Endodermal cell (in vitro differentiated cells): Measurements from ENCODE around the gene NIPBL. TPM values are rescaled to one million over a fixed set of nuclear protein-coding genes. Genes with fewer than 3 reads are reported as not detected.

ENCODE experiments used
- DNase-seq: peaks from one replicate; pipeline ENCODE4 v3.0.0-alpha.2; 2017
- H3K27ac ChIP-seq: 2 replicates; pipeline ENCODE4 v1.5.1; 2013; ENCODE audit warnings: mild to moderate bottlenecking, low read depth, low read length, moderate library complexity
- H3K27me3 ChIP-seq: 2 replicates; pipeline ENCODE4 v1.6.1; 2013; ENCODE audit warnings: mild to moderate bottlenecking, low read length, moderate library complexity; ENCODE audit not compliant: insufficient read depth, control insufficient read depth, poor library complexity, severe bottlenecking
- H3K36me3 ChIP-seq: 2 replicates; pipeline ENCODE4 v1.7.0; 2013; ENCODE audit warnings: mild to moderate bottlenecking, low read length, moderate library complexity; ENCODE audit not compliant: control insufficient read depth, insufficient read depth
- H3K4me1 ChIP-seq: one replicate; pipeline ENCODE4 v1.7.0; 2013; ENCODE audit warnings: low read length; ENCODE audit not compliant: control insufficient read depth, insufficient read depth
- H3K4me3 ChIP-seq: 2 replicates; pipeline ENCODE4 v1.5.1; 2013; ENCODE audit warnings: mild to moderate bottlenecking, low read length, moderate library complexity
- H3K9ac ChIP-seq: 2 replicates; pipeline ENCODE4 v1.6.1; 2013; ENCODE audit warnings: mild to moderate bottlenecking, low read length, moderate library complexity; ENCODE audit not compliant: poor library complexity, severe bottlenecking; ENCODE audit errors: extremely low read depth
- H3K9me3 ChIP-seq: 2 replicates; pipeline ENCODE4 v1.6.1; 2013; ENCODE audit warnings: mild to moderate bottlenecking, low read length, moderate library complexity; ENCODE audit not compliant: control insufficient read depth
- H3K27ac Mint-ChIP-seq: 2 replicates; pipeline ENCODE4 v1.8.0; 2020; ENCODE audit warnings: mixed read lengths
- H3K27me3 Mint-ChIP-seq: 2 replicates; pipeline ENCODE4 v1.8.0; 2021; ENCODE audit warnings: mild to moderate bottlenecking, mixed read lengths; ENCODE audit not compliant: insufficient read depth
- H3K36me3 Mint-ChIP-seq: 2 replicates; pipeline ENCODE4 v1.8.0; 2020; ENCODE audit warnings: low read depth, mixed read lengths
- H3K4me1 Mint-ChIP-seq: 2 replicates; pipeline ENCODE4 v1.8.0; 2020; ENCODE audit warnings: mixed read lengths
- H3K4me3 Mint-ChIP-seq: 2 replicates; pipeline ENCODE4 v1.8.0; 2020; ENCODE audit warnings: mild to moderate bottlenecking, moderate library complexity, mixed read lengths
- H3K9me3 Mint-ChIP-seq: 2 replicates; pipeline ENCODE4 v1.8.0; 2020; ENCODE audit warnings: mild to moderate bottlenecking, mixed read lengths
- WGBS, 2 experiments: methylation state at CpG; one replicate each; pipeline versions ENCODE4 v1.1.5 to v1.1.7; 2013; ENCODE audit warnings: missing lambda C conversion rate in 2 of 2, mixed read lengths in 1 of 2; ENCODE audit not compliant: insufficient coverage in 1 of 2, insufficient read length in 1 of 2; 5-methylcytosine and 5-hydroxymethylcytosine counted together
- total RNA-seq, 2 donors: library from RNA; stranded (reverse); fragmentation: NEBNext Ultra II Directional in 1 of 2; extraction: Animal tissue kit (Norgen Biotek cat#: 25700) in 1 of 2; gene quantifications; 2 replicates in 1 of 2; 3 replicates in 1 of 2; pipeline ENCODE4 v1.2.1, GENCODE V29; 2021
- TF ChIP-seq, protein P1 (sequence below): fragments of 200-600 bp; sonication (generic); conservative IDR thresholded peaks from 2 replicates; pipeline ENCODE4 v1.5.0; 2021; ENCODE audit warnings: antibody characterized with exemption, mild to moderate bottlenecking

The NIPBL gene
- total RNA-seq, 2 donors from 2014 or later = 63.3 to 65.8 TPM

DNA sequence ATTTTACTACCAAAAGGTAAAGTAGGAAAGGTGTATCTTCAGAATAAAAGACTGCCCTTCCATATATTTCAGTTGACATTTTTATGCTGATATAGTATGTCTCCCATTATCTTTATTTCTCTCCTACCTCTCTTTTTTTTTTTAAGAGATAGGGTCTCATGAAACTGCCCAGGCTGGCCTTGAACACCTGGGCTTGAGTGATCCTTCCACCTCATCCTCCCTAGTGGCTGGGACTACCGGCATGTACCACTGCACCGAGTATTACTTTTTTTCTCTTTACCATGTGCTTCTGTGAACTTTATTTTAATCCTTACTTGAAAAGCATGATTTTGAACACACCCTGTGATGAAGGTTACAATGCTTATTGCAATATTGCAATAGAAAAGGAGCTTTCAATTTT lies 42.7 kb downstream of the NIPBL start:
- Mint-ChIP-seq H3K4me1 (no peaks in the 10 kb centered on the region), H3K9me3 (peaks cover 9% of the 10 kb centered on the region), H3K4me3 (no peak overlapping the region), H3K36me3 (peaks cover 6% of the 10 kb centered on the region), H3K27me3 (no peaks in the 10 kb centered on the region), H3K27ac (peak overlapping the region; percentile 36)
- WGBS, 2 experiments = 83 to 94% methylated on average over 2 of the region's 2 CpGs
- no peak overlapping the region for H3K4me3 ChIP-seq
- H3K27me3 ChIP-seq = no peaks in the 10 kb centered on the region
- H3K4me1 ChIP-seq = no peaks in the 10 kb centered on the region
- no peaks in the 10 kb centered on the region for H3K9me3 ChIP-seq
- no peak overlapping the region for H3K9ac ChIP-seq
- H3K27ac ChIP-seq = no peak overlapping the region
- TF ChIP-seq, protein P1, sequence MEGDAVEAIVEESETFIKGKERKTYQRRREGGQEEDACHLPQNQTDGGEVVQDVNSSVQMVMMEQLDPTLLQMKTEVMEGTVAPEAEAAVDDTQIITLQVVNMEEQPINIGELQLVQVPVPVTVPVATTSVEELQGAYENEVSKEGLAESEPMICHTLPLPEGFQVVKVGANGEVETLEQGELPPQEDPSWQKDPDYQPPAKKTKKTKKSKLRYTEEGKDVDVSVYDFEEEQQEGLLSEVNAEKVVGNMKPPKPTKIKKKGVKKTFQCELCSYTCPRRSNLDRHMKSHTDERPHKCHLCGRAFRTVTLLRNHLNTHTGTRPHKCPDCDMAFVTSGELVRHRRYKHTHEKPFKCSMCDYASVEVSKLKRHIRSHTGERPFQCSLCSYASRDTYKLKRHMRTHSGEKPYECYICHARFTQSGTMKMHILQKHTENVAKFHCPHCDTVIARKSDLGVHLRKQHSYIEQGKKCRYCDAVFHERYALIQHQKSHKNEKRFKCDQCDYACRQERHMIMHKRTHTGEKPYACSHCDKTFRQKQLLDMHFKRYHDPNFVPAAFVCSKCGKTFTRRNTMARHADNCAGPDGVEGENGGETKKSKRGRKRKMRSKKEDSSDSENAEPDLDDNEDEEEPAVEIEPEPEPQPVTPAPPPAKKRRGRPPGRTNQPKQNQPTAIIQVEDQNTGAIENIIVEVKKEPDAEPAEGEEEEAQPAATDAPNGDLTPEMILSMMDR = no peak
- no peak for DNase-seq
- H3K36me3 ChIP-seq = no peaks in the 10 kb centered on the region

DNA sequence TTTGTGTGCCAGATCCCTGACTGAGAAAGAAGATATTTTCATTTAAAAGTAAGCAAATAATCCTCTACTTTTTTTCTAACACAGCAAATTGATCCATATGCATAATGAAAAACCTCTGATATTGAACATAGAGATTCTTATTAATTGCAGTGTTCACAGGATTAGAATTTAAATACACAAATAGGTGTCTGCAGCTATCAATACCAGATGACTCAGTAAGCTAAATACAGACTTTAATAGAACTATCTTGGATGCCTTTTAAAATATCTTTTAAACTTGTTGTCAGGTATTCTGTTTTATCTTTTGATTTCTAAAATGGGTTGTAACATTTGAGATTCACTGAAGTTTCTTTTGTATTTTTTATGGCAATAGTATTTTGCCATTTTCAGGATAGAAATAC lies 43.1 kb downstream of the NIPBL start:
- H3K27me3 Mint-ChIP-seq = no peaks in the 10 kb centered on the region
- TF ChIP-seq, protein P1 = no peak
- no peaks in the 10 kb centered on the region for H3K4me1 Mint-ChIP-seq
- no peak overlapping the region for H3K27ac ChIP-seq
- H3K4me1 ChIP-seq = no peaks in the 10 kb centered on the region
- H3K27ac Mint-ChIP-seq = no peak overlapping the region
- H3K9ac ChIP-seq = no peak overlapping the region
- H3K36me3 Mint-ChIP-seq = peaks cover 6% of the 10 kb centered on the region
- no peak overlapping the region for H3K4me3 Mint-ChIP-seq
- H3K36me3 ChIP-seq = no peaks in the 10 kb centered on the region
- H3K27me3 ChIP-seq = no peaks in the 10 kb centered on the region
- no peak for DNase-seq
- H3K9me3 Mint-ChIP-seq = peaks cover 9% of the 10 kb centered on the region
- no peak overlapping the region for H3K4me3 ChIP-seq
- no peaks in the 10 kb centered on the region for H3K9me3 ChIP-seq

DNA sequence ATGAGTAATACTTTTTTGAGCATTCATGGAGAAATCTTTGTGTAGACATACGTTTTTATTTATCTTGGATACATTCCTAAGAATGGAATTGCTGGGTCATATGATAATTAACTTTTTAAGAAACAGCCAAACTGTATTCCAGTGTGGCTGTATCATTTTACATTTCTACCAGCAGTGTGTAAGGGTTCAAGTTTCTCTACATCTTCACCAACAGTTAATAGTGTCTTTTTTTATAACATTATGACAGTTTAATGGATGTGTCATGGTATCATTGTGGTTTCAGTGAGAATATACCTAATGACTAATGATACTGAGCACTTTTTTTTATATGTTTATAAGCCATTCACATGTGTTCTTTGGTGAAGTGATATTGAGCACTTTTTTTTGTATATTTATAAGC lies 52.4 kb downstream of the NIPBL start:
- DNase-seq = no peak

More for the DNA sequence above, 52.4 kb downstream of the NIPBL start:
- TF ChIP-seq, protein P1 = no peak
- Histone ChIP-seq H3K9ac (no peak overlapping the region), H3K27ac (no peak overlapping the region), H3K4me1 (no peaks in the 10 kb centered on the region), H3K4me3 (no peak overlapping the region), H3K9me3 (no peaks in the 10 kb centered on the region), H3K27me3 (no peaks in the 10 kb centered on the region), H3K36me3 (no peaks in the 10 kb centered on the region)
- no peak overlapping the region for H3K4me3 Mint-ChIP-seq
- WGBS, 2 experiments = 92% methylated on average over 1 of the region's 1 CpG; no CpG with 5 or more reads in 1 of the 2 experiments
- no peak overlapping the region for H3K27ac Mint-ChIP-seq
- peaks cover 3% of the 10 kb centered on the region for H3K36me3 Mint-ChIP-seq
- no peaks in the 10 kb centered on the region for H3K27me3 Mint-ChIP-seq
- H3K9me3 Mint-ChIP-seq = no peaks in the 10 kb centered on the region
- peaks cover 4% of the 10 kb centered on the region for H3K4me1 Mint-ChIP-seq
